SK-N-MC (cell line): ENCODE data around the gene HUNK.

Source experiments
- EZH2 ChIP-seq: fragments of 200-600 bp; sonication (generic); IDR thresholded peaks from one replicate; pipeline ENCODE4 v1.6.1; 2017; ENCODE audit warnings: antibody characterized with exemption
- POLR2AphosphoS5 ChIP-seq: IDR thresholded peaks from 2 replicates; pipeline ENCODE4 v1.6.1; 2012; ENCODE audit warnings: mild to moderate bottlenecking, low read depth, low read length, borderline replicate concordance

DNA sequence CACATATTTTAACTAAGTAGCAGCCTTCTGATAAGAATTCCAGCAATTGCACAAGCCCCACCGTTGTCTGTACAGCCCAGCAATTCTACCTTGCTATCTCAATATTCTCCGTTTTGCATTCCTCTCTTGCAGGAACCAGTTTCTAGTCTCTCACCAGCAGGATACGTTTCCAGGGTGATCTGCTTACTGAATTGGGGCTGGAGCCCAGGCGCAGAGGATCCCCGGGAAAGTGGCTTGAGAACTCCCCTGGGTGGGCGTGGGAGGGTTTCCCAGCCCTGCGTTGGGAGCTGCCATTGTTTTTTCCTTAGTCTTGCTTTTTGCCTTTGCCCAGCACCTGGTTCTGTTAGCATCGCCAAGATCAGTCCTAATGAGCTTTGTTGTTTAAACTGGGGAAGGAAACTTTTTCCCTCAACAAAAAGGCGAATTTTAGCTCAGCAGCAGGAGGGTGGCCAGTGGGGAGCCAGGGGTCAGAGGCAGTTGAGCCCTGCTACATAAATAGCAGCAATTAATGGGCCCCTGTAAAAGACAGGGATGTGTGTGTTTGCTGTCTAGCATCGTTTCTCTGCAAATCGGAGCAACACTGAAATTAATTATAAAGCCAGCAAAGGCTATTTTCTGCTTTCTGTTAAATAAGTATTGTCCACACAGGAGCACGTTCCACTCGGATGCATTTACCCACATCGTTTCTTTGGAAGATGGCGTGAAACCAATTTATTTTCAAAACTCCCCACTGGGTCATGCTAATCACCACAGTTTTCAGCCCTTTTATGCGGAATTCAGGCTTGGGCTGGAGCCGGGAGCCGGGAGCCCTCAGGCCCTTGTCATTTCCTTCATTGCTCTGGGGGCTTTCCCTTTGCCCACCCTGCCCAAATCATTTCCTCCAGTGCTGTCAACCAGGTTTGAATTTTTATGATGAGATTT, 36.6 kb downstream of the HUNK start:
- no peak for TF ChIP-seq POLR2AphosphoS5
- no peak for TF ChIP-seq EZH2
